KBM-7 (cell line): Measurements from ENCODE around the gene RPRM.
"Not testable (repeated sequence)": the region's sequence is repeated elsewhere in the genome, so short reads cannot be mapped to it uniquely, and the experiment has no call there.

Experiments
- DNase-seq: peaks from one replicate; pipeline ENCODE4 v3.0.0-alpha.2; 2015
- in situ Hi-C: fragments of 300-500 bp; cut with MboI; formaldehyde crosslinking; loops from 2 replicates; pipeline ENCODE4 v1.14.3; 2020; ENCODE audit warnings: low sequenced_read_pairs, low pct_unique_long_range_greater_than_20kb, mixed read lengths

The RPRM gene

GRCh38 chr2:153464395-153464794, 14.2 kb downstream of the RPRM start:
- in situ Hi-C loops = no loop called here
- DNase-seq = no peak

DNA sequence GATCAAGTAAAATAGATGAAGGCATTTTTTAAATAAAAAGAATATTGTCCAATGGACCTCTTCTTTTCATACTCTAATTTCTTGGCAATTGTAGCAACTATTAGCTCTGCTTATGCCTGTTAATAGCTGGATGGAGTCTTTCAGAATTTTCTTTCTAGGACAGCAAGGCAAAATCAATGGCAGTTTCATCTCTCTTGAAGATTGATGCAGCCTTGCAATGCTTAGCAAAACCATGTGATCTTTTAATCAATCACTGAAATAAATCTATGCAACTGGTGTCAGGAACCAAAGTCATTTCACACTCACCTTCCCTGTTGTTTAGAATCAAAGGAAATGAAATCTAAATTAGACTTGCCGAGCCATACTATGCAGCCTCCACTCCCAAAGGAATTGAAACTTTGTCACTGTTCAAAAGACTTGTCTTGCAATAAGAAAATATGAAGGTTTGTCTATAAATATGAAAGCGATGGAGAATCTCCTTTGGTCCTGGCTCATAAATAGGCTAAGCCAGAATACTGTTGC, 16.2 kb downstream of the RPRM start:
- DNase-seq = no peak
- in situ Hi-C loops = no loop called here

GRCh38 chr2:153461453-153461852, 17.1 kb downstream of the RPRM start:
- DNase-seq = no peak
- in situ Hi-C loops = no loop called here

GRCh38 chr2:153455861-153456260, 22.7 kb downstream of the RPRM start:
- DNase-seq = no peak
- in situ Hi-C loops = no loop called here

- DNase-seq = no peak
- in situ Hi-C loops = no loop called here
Measured at GRCh38 chr2:153455403-153455802, 23.2 kb downstream of the RPRM start.

- DNase-seq = no peak
- in situ Hi-C loops = no loop called here
Measured at GRCh38 chr2:153451611-153452010, 27.0 kb downstream of the RPRM start.

DNA sequence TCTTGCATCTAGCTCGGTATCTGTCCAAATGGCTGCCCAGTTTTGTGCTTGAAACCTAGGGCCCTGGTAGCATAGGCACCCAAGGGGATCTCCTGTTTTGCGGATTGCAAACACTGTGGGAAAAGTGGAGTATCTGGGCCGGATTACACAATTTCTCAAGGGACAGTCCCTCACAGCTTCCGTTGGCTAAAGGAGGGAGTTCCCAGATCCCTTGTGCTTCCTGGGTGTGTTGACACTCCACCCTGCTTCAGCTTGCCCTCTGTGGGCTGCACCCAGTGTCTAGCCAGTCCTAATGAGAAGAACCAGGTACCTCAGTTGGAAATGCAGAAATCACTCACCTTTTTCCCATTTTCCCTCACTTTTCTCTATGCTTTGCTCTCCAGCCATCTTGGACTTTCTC, 35.5 kb downstream of the RPRM start:
- in situ Hi-C loops = no loop called here
- no peak for DNase-seq

DNA sequence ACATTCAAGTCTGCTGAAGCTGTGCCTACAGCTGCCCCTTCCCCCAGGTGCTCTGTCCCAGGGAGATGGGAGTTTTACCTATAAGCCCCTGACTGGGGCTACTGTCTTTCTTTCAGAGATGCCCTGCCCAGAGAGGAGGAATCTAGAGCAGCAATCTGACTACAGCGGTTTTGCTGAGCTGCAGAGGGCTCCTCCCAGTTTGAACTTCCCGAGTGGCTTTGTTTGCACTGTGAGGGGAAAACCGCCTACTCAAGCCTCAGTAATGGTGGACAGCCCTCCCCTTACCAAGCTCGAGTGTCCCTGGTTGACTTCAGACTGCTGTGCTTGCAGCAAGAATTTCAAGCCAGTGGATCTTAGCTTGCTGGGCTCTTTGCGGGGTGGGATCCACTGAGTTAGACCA, 35.9 kb downstream of the RPRM start:
- DNase-seq, in situ Hi-C loops: not testable (repeated sequence)

GRCh38 chr2:153440090-153440489, 38.5 kb downstream of the RPRM start:
- in situ Hi-C loops, DNase-seq: not testable (repeated sequence)

GRCh38 chr2:153433403-153433802, 45.2 kb downstream of the RPRM start:
- in situ Hi-C loops = no loop called here
- DNase-seq = no peak

DNA sequence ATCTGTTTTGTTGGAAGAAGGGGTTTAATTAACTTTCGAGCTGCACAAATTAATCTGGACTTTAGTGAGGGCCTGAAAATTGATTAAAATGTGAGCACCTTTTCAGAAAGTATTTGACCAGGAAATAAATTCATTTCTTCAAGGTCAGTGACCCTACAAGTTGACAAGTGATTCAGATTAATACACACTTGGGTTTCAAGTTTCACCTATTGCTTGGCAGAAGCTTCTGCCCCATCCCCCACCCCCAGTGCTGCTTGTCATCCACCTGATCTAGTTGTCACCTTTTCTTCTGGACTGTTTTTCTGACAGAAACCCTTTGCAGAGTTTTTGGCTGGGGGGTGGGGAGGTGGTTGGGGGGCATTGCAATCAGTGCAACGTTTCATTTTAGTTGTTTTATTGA, 46.2 kb downstream of the RPRM start:
- no peak for DNase-seq
- in situ Hi-C loops = no loop called here

DNA sequence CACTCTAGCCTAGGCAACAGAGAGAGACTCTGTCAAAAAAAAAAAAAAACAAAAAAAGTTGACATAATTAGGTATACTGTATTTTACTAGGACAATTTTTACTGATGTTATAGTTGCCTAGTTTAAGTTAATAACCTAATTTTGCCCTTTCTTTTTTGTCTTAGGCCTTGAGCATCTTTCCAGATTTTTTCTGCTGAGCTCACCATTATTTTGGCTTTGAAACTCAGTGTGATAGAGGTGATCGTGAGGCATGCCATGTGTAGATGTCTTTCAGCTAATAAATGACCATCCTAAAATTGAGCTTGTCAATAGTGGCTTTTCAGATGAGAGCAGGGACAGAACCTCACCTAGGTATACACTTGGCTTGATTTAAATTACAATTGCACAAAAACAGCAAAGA, 47.4 kb downstream of the RPRM start:
- in situ Hi-C loops = no loop called here

More for the DNA sequence above, 47.4 kb downstream of the RPRM start:
- DNase-seq = no peak
